ENCODE results near the gene KRT8. TPM values are rescaled to one million over a fixed set of nuclear protein-coding genes. Genes with fewer than 3 reads are reported as not detected.

Gene KRT8
- total RNA-seq, 1 donor from 2014 or later: 1,341 TPM

- peak; percentile 96 for TF ChIP-seq CTCF (IDR thresholded peaks at IDR 0.05; ENCODE audit: insufficient read depth, low read length, poor library complexity, severe bottlenecking)
- Histone ChIP-seq H3K4me3 (ENCODE audit: low read depth, low read length) (no peak overlapping the region), H3K36me3 (ENCODE audit: control insufficient read depth, insufficient read depth, low read length) (no peaks in the 10 kb centered on the region), H3K27me3 (ENCODE audit: control insufficient read depth, insufficient read depth, low read length) (peaks cover 3% of the 10 kb centered on the region)
- DNase-seq (ENCODE audit: low read depth): no peak
Measured at GRCh38 chr12:52865090-52865944, 39.6 kb downstream of the KRT8 start.

GRCh38 chr12:52862023-52862422, 42.9 kb downstream of the KRT8 start:
- peaks cover 3% of the 10 kb centered on the region for H3K27me3 ChIP-seq (ENCODE audit: control insufficient read depth, insufficient read depth, low read length)
- H3K4me3 ChIP-seq (ENCODE audit: low read depth, low read length): no peak overlapping the region
- H3K36me3 ChIP-seq (ENCODE audit: control insufficient read depth, insufficient read depth, low read length): no peaks in the 10 kb centered on the region
- DNase-seq (ENCODE audit: low read depth): no peak
- TF ChIP-seq CTCF (IDR thresholded peaks at IDR 0.05; ENCODE audit: insufficient read depth, low read length, poor library complexity, severe bottlenecking): no peak

GRCh38 chr12:52861511-52861910, 43.4 kb downstream of the KRT8 start:
- Histone ChIP-seq H3K36me3 (ENCODE audit: control insufficient read depth, insufficient read depth, low read length) (no peaks in the 10 kb centered on the region), H3K4me3 (ENCODE audit: low read depth, low read length) (no peak overlapping the region), H3K27me3 (ENCODE audit: control insufficient read depth, insufficient read depth, low read length) (peaks cover 3% of the 10 kb centered on the region)
- no peak for TF ChIP-seq CTCF (IDR thresholded peaks at IDR 0.05; ENCODE audit: insufficient read depth, low read length, poor library complexity, severe bottlenecking)
- no peak for DNase-seq (ENCODE audit: low read depth)

GRCh38 chr12:52860102-52860823, 44.6 kb downstream of the KRT8 start:
- H3K36me3 ChIP-seq (ENCODE audit: control insufficient read depth, insufficient read depth, low read length): no peaks in the 10 kb centered on the region
- no peak for TF ChIP-seq CTCF (IDR thresholded peaks at IDR 0.05; ENCODE audit: insufficient read depth, low read length, poor library complexity, severe bottlenecking)
- H3K27me3 ChIP-seq (ENCODE audit: control insufficient read depth, insufficient read depth, low read length): peaks cover 3% of the 10 kb centered on the region
- DNase-seq (ENCODE audit: low read depth): no peak
- H3K4me3 ChIP-seq (ENCODE audit: low read depth, low read length): no peak overlapping the region

GRCh38 chr12:52857500-52857899, 47.4 kb downstream of the KRT8 start:
- no peak overlapping the region for H3K4me3 ChIP-seq (ENCODE audit: low read depth, low read length)
- H3K27me3 ChIP-seq (ENCODE audit: control insufficient read depth, insufficient read depth, low read length): peaks cover 3% of the 10 kb centered on the region
- no peak for DNase-seq (ENCODE audit: low read depth)
- no peaks in the 10 kb centered on the region for H3K36me3 ChIP-seq (ENCODE audit: control insufficient read depth, insufficient read depth, low read length)
- TF ChIP-seq CTCF (IDR thresholded peaks at IDR 0.05; ENCODE audit: insufficient read depth, low read length, poor library complexity, severe bottlenecking): no peak

Data from kidney epithelial cell (primary cell).